GM23338 (cell line): ENCODE results near the gene NME3. TPM values are rescaled to one million over a fixed set of nuclear protein-coding genes. Genes with fewer than 3 reads are reported as not detected.

ENCODE experiments used
- ATAC-seq: fragments of 200-7000 bp; cut with Tn5 transposase; 3 replicates; pipeline ENCODE4 v1.9.1; 2020
- DNase-seq: peaks from one replicate; pipeline ENCODE4 v3.0.0-alpha.2; 2015; ENCODE audit warnings: low spot score
- H2AFZ ChIP-seq: fragments of 200-600 bp; sonication (generic); 2 replicates; pipeline ENCODE4 v1.8.0; 2016; ENCODE audit warnings: antibody characterized with exemption, mild to moderate bottlenecking, moderate library complexity
- H3F3A ChIP-seq: fragments of 200-600 bp; sonication (generic); replicated peaks from 2 replicates; pipeline ENCODE4 v1.8.0; 2017; ENCODE audit warnings: antibody characterized with exemption, mixed run types, low read depth
- H3K27ac ChIP-seq: fragments of 200-600 bp; sonication (generic); 2 replicates; pipeline ENCODE4 v1.6.1; 2016; ENCODE audit warnings: low read depth
- H3K27me3 ChIP-seq: fragments of 200-600 bp; sonication (generic); 2 replicates; pipeline ENCODE4 v1.8.0; 2016; ENCODE audit warnings: mild to moderate bottlenecking, mixed run types, moderate library complexity; ENCODE audit not compliant: insufficient read depth
- H3K36me3 ChIP-seq: fragments of 200-600 bp; sonication (generic); 2 replicates; pipeline ENCODE4 v1.8.0; 2016; ENCODE audit warnings: mild to moderate bottlenecking; ENCODE audit not compliant: insufficient read depth
- H3K4me1 ChIP-seq: fragments of 200-600 bp; sonication (generic); 2 replicates; pipeline ENCODE4 v1.8.0; 2016; ENCODE audit warnings: mild to moderate bottlenecking, moderate library complexity; ENCODE audit not compliant: insufficient read depth
- H3K4me2 ChIP-seq: fragments of 200-600 bp; sonication (generic); 2 replicates; pipeline ENCODE4 v1.7.1; 2017; ENCODE audit warnings: mixed run types
- H3K4me3 ChIP-seq: fragments of 200-600 bp; sonication (generic); 2 replicates; pipeline ENCODE4 v1.6.1; 2016; ENCODE audit warnings: mixed run types
- H3K79me2 ChIP-seq: fragments of 200-600 bp; sonication (generic); replicated peaks from 2 replicates; pipeline ENCODE4 v1.8.0; 2017; ENCODE audit warnings: mild to moderate bottlenecking; ENCODE audit not compliant: insufficient read depth
- H3K9me2 ChIP-seq: fragments of 200-600 bp; sonication (generic); 2 replicates; pipeline ENCODE4 v1.8.0; 2017; ENCODE audit not compliant: insufficient read depth
- H4K20me1 ChIP-seq: fragments of 200-600 bp; sonication (generic); replicated peaks from 2 replicates; pipeline ENCODE4 v1.8.0; 2017; ENCODE audit warnings: mild to moderate bottlenecking; ENCODE audit not compliant: insufficient read depth
- H3K27ac Mint-ChIP-seq: 2 replicates; pipeline ENCODE4 v1.8.0; 2020; ENCODE audit warnings: inconsistent platforms, mild to moderate bottlenecking, moderate library complexity, mixed read lengths
- H3K27me3 Mint-ChIP-seq: 3 replicates; pipeline ENCODE4 v1.8.0; 2022; ENCODE audit warnings: low read depth, mild to moderate bottlenecking, moderate library complexity, mixed read lengths, inconsistent platforms; ENCODE audit not compliant: insufficient read depth, poor library complexity
- H3K36me3 Mint-ChIP-seq: 3 replicates; pipeline ENCODE4 v1.8.0; 2021; ENCODE audit warnings: low read depth, mild to moderate bottlenecking, inconsistent platforms, moderate library complexity, mixed read lengths
- H3K4me1 Mint-ChIP-seq: 3 replicates; pipeline ENCODE4 v1.8.0; 2020; ENCODE audit warnings: mild to moderate bottlenecking, inconsistent platforms, mixed read lengths
- H3K4me3 Mint-ChIP-seq: 3 replicates; pipeline ENCODE4 v1.8.0; 2021; ENCODE audit warnings: moderate library complexity, mild to moderate bottlenecking, inconsistent platforms, mixed read lengths
- H3K9me3 Mint-ChIP-seq: 3 replicates; pipeline ENCODE4 v1.8.0; 2020; ENCODE audit warnings: moderate library complexity, mild to moderate bottlenecking, inconsistent platforms, mixed read lengths
- CREB1 ChIP-seq: fragments of 250-450 bp; sonication (Bioruptor Pico); IDR thresholded peaks from 2 replicates; pipeline ENCODE4 v1.5.0; 2020; ENCODE audit warnings: low read depth, mild to moderate bottlenecking, moderate library complexity
- ETS1 ChIP-seq: IDR thresholded peaks from 2 replicates; pipeline ENCODE4 v1.6.1; 2016; ENCODE audit warnings: antibody characterized with exemption
- EZH2 ChIP-seq: fragments of 200-600 bp; sonication (generic); IDR thresholded peaks from one replicate; pipeline ENCODE4 v1.8.0; 2017; ENCODE audit warnings: antibody characterized with exemption, mild to moderate bottlenecking, low read depth; ENCODE audit not compliant: unreplicated experiment
- EZH2phosphoT487 ChIP-seq: fragments of 200-600 bp; sonication (generic); IDR thresholded peaks from one replicate; pipeline ENCODE4 v1.8.1; 2018; ENCODE audit warnings: antibody characterized with exemption; ENCODE audit not compliant: unreplicated experiment
- JUNB ChIP-seq: IDR thresholded peaks from one replicate; pipeline ENCODE4 v1.6.1; 2016; ENCODE audit warnings: antibody characterized with exemption; ENCODE audit not compliant: unreplicated experiment
- NANOG ChIP-seq: IDR thresholded peaks from 2 replicates; pipeline ENCODE4 v1.6.1; 2016; ENCODE audit warnings: antibody characterized with exemption, borderline replicate concordance
- POLR2AphosphoS5 ChIP-seq: IDR thresholded peaks from 2 replicates; pipeline ENCODE4 v1.6.1; 2016; ENCODE audit warnings: antibody characterized with exemption, low read depth
- STAT1 ChIP-seq: IDR thresholded peaks from one replicate; pipeline ENCODE4 v1.6.1; 2016; ENCODE audit warnings: antibody characterized with exemption; ENCODE audit not compliant: unreplicated experiment
- ZNF114 ChIP-seq: fragments of 250-450 bp; sonication (Bioruptor Pico); IDR thresholded peaks from 2 replicates; pipeline ENCODE4 v1.5.0; 2020; ENCODE audit warnings: mild to moderate bottlenecking, moderate library complexity
- ZNF331 ChIP-seq: fragments of 250-450 bp; sonication (Bioruptor Pico); IDR thresholded peaks from 2 replicates; pipeline ENCODE4 v1.5.0; 2020; ENCODE audit warnings: low read depth, mild to moderate bottlenecking, moderate library complexity
- polyA plus RNA-seq: library from polyadenylated mRNA; unstranded; fragments of >200 nt; fragmentation: Nextera tagmentation; extraction: Ambion mirVana; gene quantifications from 2 replicates; pipeline ENCODE4 v1.2.1, GENCODE V29; 2016
- total RNA-seq: library from RNA; depleted of rRNA; stranded (reverse); fragments of >200 nt; shearing (Covaris generic); gene quantifications from 2 replicates; pipeline ENCODE4 v1.2.3, GENCODE V29; 2014
- TF ChIP-seq, protein P1 (sequence below), 2 experiments: fragments of 200-600 bp in 1 of 2; sonication (generic) in 1 of 2; conservative IDR thresholded peaks; 2 replicates each; pipeline versions ENCODE4 v1.5.1 to v1.6.1; 2016 to 2017; ENCODE audit warnings: antibody characterized with exemption in 2 of 2, low read depth in 2 of 2, mild to moderate bottlenecking in 2 of 2, moderate library complexity in 1 of 2
- TF ChIP-seq, protein P2 (sequence below): fragments of 250-450 bp; sonication (Bioruptor Pico); IDR thresholded peaks from 2 replicates; pipeline ENCODE4 v1.5.0; 2020; ENCODE audit warnings: mild to moderate bottlenecking, moderate library complexity
- TF ChIP-seq, protein P3 (sequence below): IDR thresholded peaks from one replicate; pipeline ENCODE4 v1.6.1; 2018; ENCODE audit warnings: antibody characterized with exemption; ENCODE audit not compliant: unreplicated experiment

Gene NME3
- total and polyA plus RNA-seq, 2 experiments from 2014 or later = 95.3 to 130 TPM

DNA sequence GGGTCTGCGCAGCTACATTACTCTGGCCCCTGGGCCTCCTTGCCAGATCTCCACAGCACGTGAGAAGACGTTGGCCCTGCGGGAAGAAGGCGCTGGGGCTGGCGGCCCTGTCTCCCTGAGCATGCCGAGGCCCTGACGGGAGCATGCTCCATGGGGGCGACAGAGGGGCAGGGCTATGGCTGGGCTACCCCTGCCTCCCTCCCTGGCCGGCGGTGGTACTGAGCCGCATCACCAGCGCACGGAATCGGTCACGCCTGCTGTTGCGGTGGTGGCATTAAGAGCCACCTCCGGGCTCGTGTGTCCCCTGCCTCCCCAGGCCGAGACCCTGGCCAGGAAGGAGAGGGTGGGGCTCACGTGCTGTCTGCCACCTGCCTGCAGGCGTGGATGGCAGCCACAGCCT lies 37.2 kb downstream of the NME3 start:
- ATAC-seq (no peak), DNase-seq (no peak)
- Histone ChIP-seq H3K36me3 (no peaks in the 10 kb centered on the region), H3K4me3 (no peak overlapping the region), H4K20me1 (no peaks in the 10 kb centered on the region), H3K27ac (no peak overlapping the region), H3K4me1 (no peaks in the 10 kb centered on the region), H3K9me2 (no peaks in the 10 kb centered on the region), H2AFZ (no peak overlapping the region), H3K79me2 (no peaks in the 10 kb centered on the region), H3K4me2 (no peak overlapping the region), H3K27me3 (no peaks in the 10 kb centered on the region), H3F3A (peaks cover 35% of the 10 kb centered on the region)
- Mint-ChIP-seq H3K4me3 (no peak overlapping the region), H3K27me3 (peaks cover 8% of the 10 kb centered on the region), H3K4me1 (no peaks in the 10 kb centered on the region), H3K9me3 (peaks cover 3% of the 10 kb centered on the region; the same call in 1 of the 3 replicates), H3K36me3 (peaks cover 19% of the 10 kb centered on the region), H3K27ac (no peak overlapping the region)
- TF ChIP-seq JUNB = no peak
- TF ChIP-seq STAT1 = no peak
- no peak for TF ChIP-seq CREB1 (CRISPR knock-in tag)
- TF ChIP-seq, protein P1, sequence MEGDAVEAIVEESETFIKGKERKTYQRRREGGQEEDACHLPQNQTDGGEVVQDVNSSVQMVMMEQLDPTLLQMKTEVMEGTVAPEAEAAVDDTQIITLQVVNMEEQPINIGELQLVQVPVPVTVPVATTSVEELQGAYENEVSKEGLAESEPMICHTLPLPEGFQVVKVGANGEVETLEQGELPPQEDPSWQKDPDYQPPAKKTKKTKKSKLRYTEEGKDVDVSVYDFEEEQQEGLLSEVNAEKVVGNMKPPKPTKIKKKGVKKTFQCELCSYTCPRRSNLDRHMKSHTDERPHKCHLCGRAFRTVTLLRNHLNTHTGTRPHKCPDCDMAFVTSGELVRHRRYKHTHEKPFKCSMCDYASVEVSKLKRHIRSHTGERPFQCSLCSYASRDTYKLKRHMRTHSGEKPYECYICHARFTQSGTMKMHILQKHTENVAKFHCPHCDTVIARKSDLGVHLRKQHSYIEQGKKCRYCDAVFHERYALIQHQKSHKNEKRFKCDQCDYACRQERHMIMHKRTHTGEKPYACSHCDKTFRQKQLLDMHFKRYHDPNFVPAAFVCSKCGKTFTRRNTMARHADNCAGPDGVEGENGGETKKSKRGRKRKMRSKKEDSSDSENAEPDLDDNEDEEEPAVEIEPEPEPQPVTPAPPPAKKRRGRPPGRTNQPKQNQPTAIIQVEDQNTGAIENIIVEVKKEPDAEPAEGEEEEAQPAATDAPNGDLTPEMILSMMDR (conservative IDR thresholded peaks at IDR 0.05; ENCODE audit: low read depth in 2 of 2) = no peak
- no peak for TF ChIP-seq ZNF114 (CRISPR knock-in tag)
- TF ChIP-seq, protein P2, sequence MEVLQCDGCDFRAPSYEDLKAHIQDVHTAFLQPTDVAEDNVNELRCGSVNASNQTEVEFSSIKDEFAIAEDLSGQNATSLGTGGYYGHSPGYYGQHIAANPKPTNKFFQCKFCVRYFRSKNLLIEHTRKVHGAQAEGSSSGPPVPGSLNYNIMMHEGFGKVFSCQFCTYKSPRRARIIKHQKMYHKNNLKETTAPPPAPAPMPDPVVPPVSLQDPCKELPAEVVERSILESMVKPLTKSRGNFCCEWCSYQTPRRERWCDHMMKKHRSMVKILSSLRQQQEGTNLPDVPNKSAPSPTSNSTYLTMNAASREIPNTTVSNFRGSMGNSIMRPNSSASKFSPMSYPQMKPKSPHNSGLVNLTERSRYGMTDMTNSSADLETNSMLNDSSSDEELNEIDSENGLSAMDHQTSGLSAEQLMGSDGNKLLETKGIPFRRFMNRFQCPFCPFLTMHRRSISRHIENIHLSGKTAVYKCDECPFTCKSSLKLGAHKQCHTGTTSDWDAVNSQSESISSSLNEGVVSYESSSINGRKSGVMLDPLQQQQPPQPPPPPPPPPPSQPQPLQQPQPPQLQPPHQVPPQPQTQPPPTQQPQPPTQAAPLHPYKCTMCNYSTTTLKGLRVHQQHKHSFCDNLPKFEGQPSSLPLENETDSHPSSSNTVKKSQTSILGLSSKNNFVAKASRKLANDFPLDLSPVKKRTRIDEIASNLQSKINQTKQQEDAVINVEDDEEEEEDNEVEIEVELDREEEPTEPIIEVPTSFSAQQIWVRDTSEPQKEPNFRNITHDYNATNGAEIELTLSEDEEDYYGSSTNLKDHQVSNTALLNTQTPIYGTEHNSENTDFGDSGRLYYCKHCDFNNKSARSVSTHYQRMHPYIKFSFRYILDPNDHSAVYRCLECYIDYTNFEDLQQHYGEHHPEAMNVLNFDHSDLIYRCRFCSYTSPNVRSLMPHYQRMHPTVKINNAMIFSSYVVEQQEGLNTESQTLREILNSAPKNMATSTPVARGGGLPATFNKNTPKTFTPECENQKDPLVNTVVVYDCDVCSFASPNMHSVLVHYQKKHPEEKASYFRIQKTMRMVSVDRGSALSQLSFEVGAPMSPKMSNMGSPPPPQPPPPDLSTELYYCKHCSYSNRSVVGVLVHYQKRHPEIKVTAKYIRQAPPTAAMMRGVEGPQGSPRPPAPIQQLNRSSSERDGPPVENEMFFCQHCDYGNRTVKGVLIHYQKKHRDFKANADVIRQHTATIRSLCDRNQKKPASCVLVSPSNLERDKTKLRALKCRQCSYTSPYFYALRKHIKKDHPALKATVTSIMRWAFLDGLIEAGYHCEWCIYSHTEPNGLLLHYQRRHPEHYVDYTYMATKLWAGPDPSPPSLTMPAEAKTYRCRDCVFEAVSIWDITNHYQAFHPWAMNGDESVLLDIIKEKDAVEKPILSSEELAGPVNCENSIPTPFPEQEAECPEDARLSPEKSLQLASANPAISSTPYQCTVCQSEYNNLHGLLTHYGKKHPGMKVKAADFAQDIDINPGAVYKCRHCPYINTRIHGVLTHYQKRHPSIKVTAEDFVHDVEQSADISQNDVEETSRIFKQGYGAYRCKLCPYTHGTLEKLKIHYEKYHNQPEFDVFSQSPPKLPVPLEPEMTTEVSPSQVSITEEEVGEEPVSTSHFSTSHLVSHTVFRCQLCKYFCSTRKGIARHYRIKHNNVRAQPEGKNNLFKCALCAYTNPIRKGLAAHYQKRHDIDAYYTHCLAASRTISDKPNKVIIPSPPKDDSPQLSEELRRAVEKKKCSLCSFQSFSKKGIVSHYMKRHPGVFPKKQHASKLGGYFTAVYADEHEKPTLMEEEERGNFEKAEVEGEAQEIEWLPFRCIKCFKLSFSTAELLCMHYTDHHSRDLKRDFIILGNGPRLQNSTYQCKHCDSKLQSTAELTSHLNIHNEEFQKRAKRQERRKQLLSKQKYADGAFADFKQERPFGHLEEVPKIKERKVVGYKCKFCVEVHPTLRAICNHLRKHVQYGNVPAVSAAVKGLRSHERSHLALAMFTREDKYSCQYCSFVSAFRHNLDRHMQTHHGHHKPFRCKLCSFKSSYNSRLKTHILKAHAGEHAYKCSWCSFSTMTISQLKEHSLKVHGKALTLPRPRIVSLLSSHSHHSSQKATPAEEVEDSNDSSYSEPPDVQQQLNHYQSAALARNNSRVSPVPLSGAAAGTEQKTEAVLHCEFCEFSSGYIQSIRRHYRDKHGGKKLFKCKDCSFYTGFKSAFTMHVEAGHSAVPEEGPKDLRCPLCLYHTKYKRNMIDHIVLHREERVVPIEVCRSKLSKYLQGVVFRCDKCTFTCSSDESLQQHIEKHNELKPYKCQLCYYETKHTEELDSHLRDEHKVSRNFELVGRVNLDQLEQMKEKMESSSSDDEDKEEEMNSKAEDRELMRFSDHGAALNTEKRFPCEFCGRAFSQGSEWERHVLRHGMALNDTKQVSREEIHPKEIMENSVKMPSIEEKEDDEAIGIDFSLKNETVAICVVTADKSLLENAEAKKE = no peak
- no peak for TF ChIP-seq NANOG
- no peak for TF ChIP-seq EZH2
- no peak for TF ChIP-seq EZH2phosphoT487
- TF ChIP-seq ETS1 = no peak
- TF ChIP-seq, protein P3, sequence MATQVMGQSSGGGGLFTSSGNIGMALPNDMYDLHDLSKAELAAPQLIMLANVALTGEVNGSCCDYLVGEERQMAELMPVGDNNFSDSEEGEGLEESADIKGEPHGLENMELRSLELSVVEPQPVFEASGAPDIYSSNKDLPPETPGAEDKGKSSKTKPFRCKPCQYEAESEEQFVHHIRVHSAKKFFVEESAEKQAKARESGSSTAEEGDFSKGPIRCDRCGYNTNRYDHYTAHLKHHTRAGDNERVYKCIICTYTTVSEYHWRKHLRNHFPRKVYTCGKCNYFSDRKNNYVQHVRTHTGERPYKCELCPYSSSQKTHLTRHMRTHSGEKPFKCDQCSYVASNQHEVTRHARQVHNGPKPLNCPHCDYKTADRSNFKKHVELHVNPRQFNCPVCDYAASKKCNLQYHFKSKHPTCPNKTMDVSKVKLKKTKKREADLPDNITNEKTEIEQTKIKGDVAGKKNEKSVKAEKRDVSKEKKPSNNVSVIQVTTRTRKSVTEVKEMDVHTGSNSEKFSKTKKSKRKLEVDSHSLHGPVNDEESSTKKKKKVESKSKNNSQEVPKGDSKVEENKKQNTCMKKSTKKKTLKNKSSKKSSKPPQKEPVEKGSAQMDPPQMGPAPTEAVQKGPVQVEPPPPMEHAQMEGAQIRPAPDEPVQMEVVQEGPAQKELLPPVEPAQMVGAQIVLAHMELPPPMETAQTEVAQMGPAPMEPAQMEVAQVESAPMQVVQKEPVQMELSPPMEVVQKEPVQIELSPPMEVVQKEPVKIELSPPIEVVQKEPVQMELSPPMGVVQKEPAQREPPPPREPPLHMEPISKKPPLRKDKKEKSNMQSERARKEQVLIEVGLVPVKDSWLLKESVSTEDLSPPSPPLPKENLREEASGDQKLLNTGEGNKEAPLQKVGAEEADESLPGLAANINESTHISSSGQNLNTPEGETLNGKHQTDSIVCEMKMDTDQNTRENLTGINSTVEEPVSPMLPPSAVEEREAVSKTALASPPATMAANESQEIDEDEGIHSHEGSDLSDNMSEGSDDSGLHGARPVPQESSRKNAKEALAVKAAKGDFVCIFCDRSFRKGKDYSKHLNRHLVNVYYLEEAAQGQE = no peak
- TF ChIP-seq ZNF331 (CRISPR knock-in tag) = no peak
- TF ChIP-seq POLR2AphosphoS5 = no peak
